Endothelial cell of umbilical vein (primary cell): ENCODE results near the gene ABCC5. TPM values are rescaled to one million over a fixed set of nuclear protein-coding genes. Genes with fewer than 3 reads are reported as not detected.

Experiments
- BruUV-seq: library from RNA; stranded (reverse); fragments of 400-500 nt; replicated peaks from 2 replicates; lab custom pipeline; 2021; lab: Mats Ljungman, UMichigan
- CTCF ChIA-PET: fragments of 300-600, 350-600 bp; sonication (Branson Sonifier 250); formaldehyde crosslinking; loops from one replicate; lab custom pipeline; 2021; ENCODE audit warnings: antibody characterized with exemption, inconsistent platforms; lab: Charles Lee
- POLR2A ChIA-PET: fragments of 300-600, 350-600 bp; sonication (Branson Sonifier 250); formaldehyde crosslinking; loops from one replicate; lab custom pipeline; 2021; ENCODE audit warnings: antibody characterized with exemption, inconsistent platforms; lab: Charles Lee
- DNase-seq: peaks from one replicate; pipeline ENCODE4 v3.0.0-alpha.2; 2011; ENCODE audit warnings: low read depth, low spot score
- FAIRE-seq: peaks from 2 replicates; lab custom pipeline; 2011; peaks lifted over from hg19 to GRCh38; lab: Jason Lieb, UNC
- H2AFZ ChIP-seq: 2 replicates; pipeline ENCODE4 v1.6.0; 2012; ENCODE audit warnings: low read depth, low read length, control low read depth, inconsistent platforms
- H3K27ac ChIP-seq: 2 replicates; pipeline ENCODE4 v1.5.1; 2011; ENCODE audit warnings: low read depth, mild to moderate bottlenecking, control low read depth, low read length, moderate library complexity; ENCODE audit not compliant: insufficient read depth
- H3K27me3 ChIP-seq, 2 experiments: 2 replicates each; pipeline versions ENCODE4 v1.6.0 to v1.6.1; 2011; ENCODE audit warnings: low read length in 2 of 2, mixed read lengths in 1 of 2; ENCODE audit not compliant: control insufficient read depth in 2 of 2, insufficient read depth in 2 of 2
- H3K36me3 ChIP-seq, 2 experiments: 2 replicates in 1 of 2; 3 replicates in 1 of 2; pipeline ENCODE4 v1.5.1; 2011; ENCODE audit warnings: low read length in 2 of 2, mild to moderate bottlenecking in 1 of 2, moderate library complexity in 1 of 2; ENCODE audit not compliant: control insufficient read depth in 2 of 2, insufficient read depth in 2 of 2; ENCODE audit errors: extremely low read depth in 1 of 2
- H3K4me1 ChIP-seq: 3 replicates; pipeline ENCODE4 v1.5.1; 2011; ENCODE audit warnings: mild to moderate bottlenecking, low read length; ENCODE audit not compliant: control insufficient read depth, insufficient read depth; ENCODE audit errors: extremely low read depth
- H3K4me2 ChIP-seq: 2 replicates; pipeline ENCODE4 v1.6.1; 2011; ENCODE audit warnings: low read length, control low read depth, mixed read lengths; ENCODE audit not compliant: insufficient read depth
- H3K4me3 ChIP-seq, 3 experiments: fragments of 200-600 bp in 1 of 3; sonication (generic), shearing (Covaris generic) in 1 of 3; replicated peaks in 1 of 3; 2 replicates each; pipeline ENCODE4 v1.5.1; 2011 to 2016; ENCODE audit warnings: control low read depth in 3 of 3, low read length in 3 of 3, mild to moderate bottlenecking in 2 of 3, inconsistent platforms in 1 of 3, low read depth in 1 of 3, moderate library complexity in 1 of 3; ENCODE audit not compliant: insufficient read depth in 1 of 3
- H3K79me2 ChIP-seq: 2 replicates; pipeline ENCODE4 v1.6.0; 2012; ENCODE audit warnings: low read length, inconsistent platforms; ENCODE audit not compliant: control insufficient read depth, insufficient read depth
- H3K9ac ChIP-seq: replicated peaks from 2 replicates; pipeline ENCODE3; 2011; ENCODE audit warnings: low read length, control low read depth; ENCODE audit not compliant: insufficient read depth; ENCODE audit errors: extremely low read depth
- H3K9me1 ChIP-seq: replicated peaks from 3 replicates; pipeline ENCODE4 v1.6.0; 2011; ENCODE audit warnings: mild to moderate bottlenecking, low read length; ENCODE audit not compliant: control insufficient read depth, insufficient read depth; ENCODE audit errors: extremely low read depth
- H3K9me3 ChIP-seq: replicated peaks from 2 replicates; pipeline ENCODE4 v1.5.1; 2012; ENCODE audit warnings: low read length, inconsistent platforms; ENCODE audit not compliant: control insufficient read depth, insufficient read depth
- H4K20me1 ChIP-seq: replicated peaks from 2 replicates; pipeline ENCODE3; 2011; ENCODE audit warnings: mild to moderate bottlenecking, low read length; ENCODE audit not compliant: control insufficient read depth, insufficient read depth; ENCODE audit errors: extremely low read depth
- CTCF ChIP-seq, 2 donors: IDR thresholded peaks; 1 replicate in 1 of 2; 2 replicates in 1 of 2; pipeline ENCODE4 v1.5.1; 2011; ENCODE audit warnings: low read length in 2 of 2, mild to moderate bottlenecking in 2 of 2, moderate library complexity in 2 of 2, control low read depth in 1 of 2, inconsistent platforms in 1 of 2, low read depth in 1 of 2; ENCODE audit not compliant: insufficient read depth in 1 of 2; ENCODE audit errors: extremely low read depth in 1 of 2
- FOS ChIP-seq: IDR thresholded peaks from 2 replicates; pipeline ENCODE4 v1.6.1; 2011; ENCODE audit warnings: mild to moderate bottlenecking, low read length, moderate library complexity, borderline replicate concordance; ENCODE audit not compliant: insufficient read depth
- GATA2 ChIP-seq: IDR thresholded peaks from 2 replicates; pipeline ENCODE4 v1.7.0; 2011; ENCODE audit warnings: low read depth, mild to moderate bottlenecking, moderate library complexity, mixed read lengths, low read length; ENCODE audit not compliant: insufficient read length, insufficient read depth
- JUN ChIP-seq: IDR thresholded peaks from 2 replicates; pipeline ENCODE4 v1.6.1; 2011; ENCODE audit warnings: borderline replicate concordance, low read depth; ENCODE audit not compliant: insufficient read length, insufficient read depth
- MAX ChIP-seq: IDR thresholded peaks from 2 replicates; pipeline ENCODE4 v1.6.1; 2011; ENCODE audit not compliant: insufficient read depth, insufficient read length
- POLR2A ChIP-seq: IDR thresholded peaks from 2 replicates; pipeline ENCODE4 v1.6.1; 2012; ENCODE audit warnings: low read depth, mild to moderate bottlenecking, control low read depth, low read length
- POLR2AphosphoS5 ChIP-seq: IDR thresholded peaks from 2 replicates; pipeline ENCODE4 v1.6.1; 2012; ENCODE audit warnings: low read depth, mild to moderate bottlenecking, control low read depth, low read length, moderate library complexity; ENCODE audit not compliant: insufficient read depth
- dilution Hi-C: fragments of 300-500 bp; cut with MboI; formaldehyde crosslinking; loops from one replicate; pipeline ENCODE4 v1.15.0; 2019; ENCODE audit warnings: low sequenced_read_pairs; ENCODE audit not compliant: extremely low pct_ligation_motif_present
- intact Hi-C: fragments of 100-400 bp; cut with micrococcal nuclease; formaldehyde crosslinking; loops from one replicate; pipeline ENCODE4 v1.10.0; 2022
- polyA plus RNA-seq, 4 experiments: library from polyadenylated mRNA; depleted of rRNA in 3 of 4; stranded (reverse) in 3 of 4; unstranded in 1 of 4; fragments of >200 nt; gene quantifications; 2 replicates each; pipeline versions ENCODE4 v1.2.1 to v1.2.3, GENCODE V29; 2011 to 2012; ENCODE audit warnings: missing spikeins in 1 of 4
- total RNA-seq: library from RNA; stranded (reverse); gene quantifications from 2 replicates; pipeline ENCODE4 v1.2.3, GENCODE V29; 2021

The ABCC5 gene
- total and polyA plus RNA-seq, 2 donors (not counting 3 experiments of a cell fraction or from before 2014, with no cell fraction given) = 22.5 to 24.6 TPM

GRCh38 chr3:183884427-183885296, 133.0 kb downstream of the ABCC5 start, which contains the start of gene PARL:
TSS of gene PARL (minus strand) at chr3:183884880. CDS start at chr3:183884846, 34 bp downstream.
- H2AFZ ChIP-seq = peak within 1 kb of the TSS; percentile 73
- no peak for TF ChIP-seq GATA2
- peak; percentile 87 for TF ChIP-seq POLR2A
- peak; percentile 99 to 100 for TF ChIP-seq CTCF (IDR thresholded peaks at IDR 0.05; ENCODE audit: extremely low read depth in 1 of 2, insufficient read depth in 1 of 2, low read depth in 1 of 2, low read length in 2 of 2)
- no peak for TF ChIP-seq FOS
- peak; percentile 87 for TF ChIP-seq POLR2AphosphoS5
- no peak for TF ChIP-seq JUN
- TF ChIP-seq MAX = peak; percentile 84
- H3K27ac ChIP-seq = peak within 1 kb of the TSS; percentile 34
- POLR2A ChIA-PET = interaction anchor here (0.5 to 0.7 kb wide), 4 partner anchors 12 to 387 kb away, joined by 3 to 4 read pairs (median 3); no protein-coding TSS in a partner anchor
- peaks cover 11% of the 10 kb centered on the region for H3K4me1 ChIP-seq
- CTCF ChIA-PET = interaction anchor here (0.7 to 3.0 kb wide), 28 partner anchors 10 to 415 kb away, joined by 3 to 16 read pairs (median 4); partner anchors contain the start of genes ABCC5, EEF1AKMT4, EIF2B5 and MAP6D1
- no peaks in the 10 kb centered on the region for H3K9me3 ChIP-seq
- no peaks in the 10 kb centered on the region for H3K27me3 ChIP-seq
- DNase-seq = peak; percentile 93
- peak within 1 kb of the TSS; percentile 47 to 93 (median 85) for H3K4me3 ChIP-seq
- H3K36me3 ChIP-seq = no peaks in the 10 kb centered on the region
- intact Hi-C loops (loop anchor here (1.0 to 5.0 kb wide), 5 partner anchors 59 to 762 kb away; partner anchors contain the start of gene MAP6D1), dilution Hi-C loops (no loop called here)
- BruUV-seq = no TSS peak
- peaks cover 35% of the 10 kb centered on the region for H3K79me2 ChIP-seq
- H3K4me2 ChIP-seq = peak within 1 kb of the TSS; percentile 92
- H4K20me1 ChIP-seq = no peaks in the 10 kb centered on the region
- H3K9ac ChIP-seq = peak within 1 kb of the TSS; percentile 56
- H3K9me1 ChIP-seq = no peaks in the 10 kb centered on the region
- FAIRE-seq = peak; percentile 95
